ENCODE measurements around the gene KCNAB2.

Gene KCNAB2

GRCh38 chr1:6045561-6045960 lies at the start of gene KCNAB2:
Gene KCNAB2 (plus strand): TSS chr1:6045888. CDS start chr1:6051537, 5,649 bp downstream.
- DNase-seq = no peak

- peak; percentile 16 for DNase-seq
Observed at GRCh38 chr1:5996641-5997270, 48.9 kb upstream of the KCNAB2 start.

DNA sequence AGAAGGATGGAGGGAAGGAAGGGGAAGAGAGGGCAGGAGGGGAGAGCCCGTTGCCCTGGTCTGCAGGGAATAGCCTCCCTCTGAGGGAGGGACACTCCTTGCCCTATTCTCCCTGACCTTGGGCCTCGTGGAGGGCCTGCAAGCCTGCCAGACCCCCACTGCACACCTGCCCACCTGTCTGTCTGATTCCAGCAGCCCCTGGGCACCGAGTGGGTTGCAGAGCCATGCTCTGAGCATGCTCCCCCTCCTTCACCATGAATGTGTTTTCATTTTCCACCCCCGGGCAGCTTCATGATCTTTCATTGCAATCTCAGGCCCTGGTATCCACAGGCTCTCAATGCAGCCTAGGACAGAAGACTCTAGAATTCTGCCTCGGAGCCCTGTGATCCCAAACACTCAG lies 48.4 kb upstream of the KCNAB2 start:
- DNase-seq = peak; percentile 13

- DNase-seq = peak; percentile 18
Observed at GRCh38 chr1:5998051-5998905, 47.4 kb upstream of the KCNAB2 start.

DNA sequence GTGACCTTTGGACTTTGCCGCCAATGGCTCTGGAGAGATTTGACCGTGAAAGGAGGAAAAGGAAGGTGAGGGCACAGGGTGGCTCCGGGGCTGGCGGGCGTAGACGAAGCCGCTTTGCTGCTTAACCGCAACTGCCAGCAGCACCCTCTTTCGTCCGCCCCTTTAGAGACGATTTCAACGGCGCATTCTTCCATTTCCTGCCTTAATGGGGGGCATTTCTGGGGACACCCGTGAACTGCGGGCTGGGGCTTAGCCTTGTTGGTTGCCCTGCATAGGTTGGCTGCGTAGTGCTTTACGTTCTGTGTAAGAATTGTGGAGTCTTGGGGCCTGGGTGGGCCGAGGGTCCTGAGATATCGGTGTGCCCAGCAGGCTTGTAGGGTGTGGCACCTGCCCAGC lies 46.8 kb upstream of the KCNAB2 start:
- peak; percentile 17 for DNase-seq

- peak; percentile 25 for DNase-seq
Observed at GRCh38 chr1:5999711-6000443, 45.8 kb upstream of the KCNAB2 start.

DNA sequence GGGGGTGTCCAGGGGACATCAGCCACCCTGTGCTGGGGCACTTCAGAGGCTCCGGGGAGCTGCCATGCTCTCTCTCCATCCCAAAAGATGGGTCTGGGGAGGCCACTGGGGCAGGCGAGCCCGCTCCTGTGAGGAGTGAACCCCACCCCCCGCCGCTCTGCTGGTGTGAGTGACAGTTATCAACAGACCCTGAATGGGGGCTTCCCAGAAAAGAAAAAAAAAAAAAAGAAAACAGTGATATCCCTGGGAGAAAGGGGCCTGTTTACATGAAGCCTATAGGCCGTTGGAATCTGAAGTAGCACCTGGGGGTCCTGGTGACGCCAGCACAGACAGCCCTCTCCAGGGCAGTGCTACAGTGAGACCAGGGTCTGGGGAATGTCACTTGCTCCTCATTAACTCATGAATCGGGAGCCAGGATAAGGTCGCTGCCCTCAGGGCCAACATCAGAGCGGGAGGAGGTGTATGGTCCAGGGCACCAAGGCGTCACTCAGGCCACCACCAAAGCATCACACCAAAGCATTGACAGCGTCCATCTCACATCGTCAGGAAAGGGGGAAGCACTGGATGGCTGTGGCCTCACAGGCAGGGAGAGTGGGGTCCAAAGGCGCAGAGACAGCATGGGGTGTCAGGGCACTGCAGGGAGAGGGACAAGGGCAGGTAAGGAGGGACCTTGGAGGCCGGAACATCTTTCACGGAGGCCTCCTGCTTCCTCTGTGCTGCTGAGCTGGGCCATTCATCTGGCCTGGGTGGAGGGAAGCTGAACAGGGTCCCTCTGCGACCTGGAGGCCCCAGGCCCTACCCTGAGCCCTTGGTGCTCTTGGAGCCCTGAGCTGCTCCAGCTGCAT lies 45.0 kb upstream of the KCNAB2 start:
- DNase-seq = no peak

- DNase-seq = peak; percentile 23
Observed at GRCh38 chr1:6001992-6002576, 43.6 kb upstream of the KCNAB2 start.

DNA sequence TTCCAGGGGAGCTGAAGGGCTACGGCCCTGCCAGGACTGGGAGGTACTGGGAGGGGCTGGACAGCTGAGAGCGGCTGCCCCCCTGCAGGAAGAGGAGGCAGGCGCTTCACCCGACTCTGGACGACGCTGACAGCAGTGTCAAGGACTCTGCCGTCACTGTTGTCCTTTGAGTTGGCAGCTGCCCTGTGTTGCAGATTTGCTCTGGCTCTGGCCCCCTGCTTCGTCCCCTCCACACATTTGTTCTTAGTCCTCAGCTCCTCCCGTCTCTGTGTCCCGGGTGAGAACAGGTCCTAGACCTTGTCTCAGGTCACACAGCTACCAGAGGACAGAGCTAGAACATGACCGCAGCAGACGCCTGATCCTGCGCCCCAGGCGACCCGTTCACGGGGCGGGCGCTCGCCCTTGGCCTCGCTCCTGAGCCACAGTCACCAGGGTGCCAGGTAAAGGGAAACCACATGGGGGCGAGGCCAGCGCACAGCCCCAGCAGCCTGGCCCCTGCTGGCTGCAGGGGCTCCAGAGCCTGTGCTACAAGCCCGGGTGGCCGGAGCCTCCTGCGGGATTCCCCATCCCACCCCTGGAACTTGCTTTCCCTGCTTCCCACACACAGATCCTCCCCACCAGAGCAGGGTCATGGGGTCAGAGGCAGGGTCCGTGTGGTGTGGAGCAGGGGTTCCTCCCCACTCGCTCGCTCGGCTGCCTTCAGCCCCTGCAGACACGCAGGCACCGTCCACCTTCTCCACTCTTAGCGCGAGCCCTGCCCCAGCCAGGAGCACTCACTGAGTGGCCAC lies 42.8 kb upstream of the KCNAB2 start:
- DNase-seq = peak; percentile 30

- peak; percentile 5 for DNase-seq
Observed at GRCh38 chr1:6003568-6004411, 41.9 kb upstream of the KCNAB2 start.

DNA sequence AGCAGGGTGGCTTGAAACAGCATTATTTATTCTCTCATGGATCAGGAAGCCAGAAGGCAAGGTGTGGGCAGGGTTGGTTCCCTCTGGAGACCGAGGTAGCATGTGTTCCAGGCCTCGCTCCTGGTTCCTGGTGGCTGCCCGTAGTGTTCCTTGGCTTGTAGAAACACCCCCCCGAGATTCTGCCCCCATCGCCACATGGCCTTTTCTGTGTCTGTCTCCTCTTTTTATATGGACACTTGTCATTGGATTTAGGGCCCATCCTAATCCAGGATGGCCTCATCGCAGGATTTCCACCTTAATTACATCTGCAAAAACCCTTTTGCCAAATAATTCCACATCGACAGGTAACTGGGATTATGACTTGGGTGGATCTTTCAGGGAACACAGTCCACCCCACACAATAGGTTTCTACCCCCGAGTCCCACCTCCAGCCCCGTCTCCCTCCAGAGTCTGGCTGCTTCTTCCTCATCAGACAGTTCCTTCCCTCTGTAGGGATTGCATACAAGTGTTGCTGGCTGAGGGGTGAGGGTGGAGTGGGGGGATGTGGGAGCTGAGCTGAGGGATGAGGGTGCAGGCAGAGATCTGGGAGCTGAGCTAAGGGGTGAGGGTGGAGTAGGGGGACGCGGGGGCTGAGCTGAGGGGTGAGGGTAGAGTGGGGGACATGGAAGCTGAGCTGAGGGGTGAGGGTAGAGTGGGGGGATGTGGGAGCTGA lies 41.1 kb upstream of the KCNAB2 start:
- DNase-seq = peak; percentile 1

DNA sequence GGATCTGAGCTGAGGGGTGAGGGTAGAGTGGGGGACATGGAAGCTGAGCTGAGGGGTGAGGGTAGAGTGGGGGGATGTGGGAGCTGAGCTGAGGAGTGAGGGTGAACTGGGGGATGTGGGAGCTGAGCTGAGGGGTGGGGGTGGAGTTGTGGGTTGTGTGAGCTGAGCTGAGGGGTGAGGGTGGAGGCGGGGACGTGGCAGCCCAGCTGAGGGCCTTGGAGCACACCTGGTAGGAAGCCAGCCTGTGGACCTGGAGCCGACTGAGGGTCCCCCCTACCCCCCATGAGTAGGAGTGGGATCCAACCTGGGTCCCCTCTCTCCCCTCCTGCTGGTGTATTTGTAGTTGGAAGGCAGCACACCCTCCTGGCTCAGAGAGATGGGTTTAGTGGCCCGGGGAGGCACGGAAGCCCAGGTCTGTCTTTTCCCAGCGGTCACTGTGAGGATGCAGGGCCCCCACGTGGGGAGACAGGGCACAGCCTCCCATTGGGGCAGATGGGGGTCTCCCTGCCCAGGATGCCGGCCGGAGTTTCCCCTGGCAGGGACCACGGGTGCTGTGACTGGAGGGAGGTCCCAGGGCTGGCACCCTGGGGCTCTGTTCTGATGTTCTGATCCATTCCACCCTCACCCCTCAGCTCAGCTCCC lies 40.3 kb upstream of the KCNAB2 start:
- peak; percentile 10 for DNase-seq

- DNase-seq = peak; percentile 10
Observed at GRCh38 chr1:6006882-6007281, 38.8 kb upstream of the KCNAB2 start.

GRCh38 chr1:6007318-6008083 lies 38.2 kb upstream of the KCNAB2 start:
- DNase-seq = no peak

DNA sequence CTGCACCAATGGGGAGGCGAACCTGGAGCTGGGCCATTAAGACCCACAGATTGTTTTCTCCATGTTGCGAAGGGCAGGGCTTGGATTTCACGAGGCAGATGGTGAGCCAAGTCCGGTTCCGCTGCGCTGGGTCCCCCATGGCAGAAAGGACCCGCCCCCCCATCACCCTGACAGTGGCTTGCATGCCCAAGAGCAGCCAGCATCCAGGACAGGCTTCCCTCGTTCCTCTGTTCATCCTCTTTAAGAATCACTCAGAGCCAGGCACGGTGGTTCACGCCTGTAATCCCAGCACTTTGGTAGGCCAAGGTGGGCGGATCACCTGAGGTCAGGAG lies 37.6 kb upstream of the KCNAB2 start:
- DNase-seq = no peak

DNA sequence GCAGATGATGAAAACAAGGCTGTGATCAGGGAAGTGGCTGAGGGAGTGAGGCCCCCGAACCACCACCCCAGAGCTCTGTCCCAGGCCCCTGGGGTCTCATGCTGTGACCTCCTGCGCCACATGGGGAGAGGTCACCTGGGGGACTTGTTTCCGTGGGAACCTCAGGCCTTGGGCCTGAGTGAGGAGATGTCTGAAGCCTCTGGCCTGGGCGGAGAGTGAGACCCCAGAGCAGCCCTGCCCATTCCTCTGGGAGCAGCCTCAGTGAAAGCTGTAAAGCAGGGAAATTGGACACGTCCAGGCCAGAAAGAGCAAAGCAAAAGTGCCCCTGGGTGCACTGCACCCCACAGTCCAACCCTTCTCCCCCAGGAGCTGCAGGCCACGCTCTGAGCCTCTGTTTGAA lies 37.0 kb upstream of the KCNAB2 start:
- DNase-seq = no peak

- no peak for DNase-seq
Observed at GRCh38 chr1:6009120-6010040, 36.3 kb upstream of the KCNAB2 start.

Data from left hindlimb (tissue), 1 donor.